GM12878 (cell line): ENCODE measurements around the gene KIAA0825. TPM values are rescaled to one million over a fixed set of nuclear protein-coding genes. Genes with fewer than 3 reads are reported as not detected.

Experiments
- ATAC-seq: fragments of 200-7000 bp; cut with Tn5 transposase; 3 replicates; pipeline ENCODE4 v1.9.1; 2020; ENCODE audit warnings: mild to moderate bottlenecking, moderate library complexity
- BruUV-seq: library from RNA; stranded (reverse); fragments of 400-500 nt; replicated peaks from 2 replicates; lab custom pipeline; 2021; lab: Mats Ljungman, UMichigan
- CTCF ChIA-PET: fragments of 300-600 bp; sonication (Branson Sonifier 250); formaldehyde crosslinking; extraction: SDS; loops from one replicate; lab custom pipeline; 2021; ENCODE audit warnings: inconsistent platforms; lab: Yijun Ruan, JAX
- POLR2A ChIA-PET: fragments of 350-600 bp; formaldehyde crosslinking; extraction: SDS; loops from one replicate; lab custom pipeline; 2021; ENCODE audit warnings: inconsistent platforms; lab: Charles Lee
- RAD21 ChIA-PET: fragments of 300-600 bp; sonication (Branson Sonifier 250); formaldehyde crosslinking; loops from one replicate; lab custom pipeline; 2023; ENCODE audit warnings: antibody characterized with exemption; ENCODE audit not compliant: unreplicated experiment; lab: Charles Lee
- SMC1A ChIA-PET: fragments of 300-600 bp; sonication (Branson Sonifier 250); formaldehyde crosslinking; loops from one replicate; lab custom pipeline; 2023; ENCODE audit not compliant: unreplicated experiment, uncharacterized antibody; lab: Charles Lee
- DNase-seq: peaks from one replicate; pipeline ENCODE4 v3.0.0-alpha.2; 2011; ENCODE audit warnings: low read depth, low spot score
- FAIRE-seq: peaks from 3 replicates; lab custom pipeline; 2011; peaks lifted over from hg19 to GRCh38; lab: Jason Lieb, UNC
- H2AFZ ChIP-seq: 2 replicates; pipeline ENCODE4 v1.6.0; 2011; ENCODE audit warnings: low read depth, low read length, control low read depth; ENCODE audit not compliant: control insufficient read depth
- H3K27ac ChIP-seq: 2 replicates; pipeline ENCODE4 v1.5.1; 2011; ENCODE audit warnings: control low read depth; ENCODE audit not compliant: control insufficient read depth, insufficient read depth
- H3K27me3 ChIP-seq, 2 experiments: replicated peaks in 1 of 2; 2 replicates each; pipeline versions ENCODE4 v1.6.0 to v1.6.1; 2011; ENCODE audit warnings: low read length in 1 of 2; ENCODE audit not compliant: control insufficient read depth in 2 of 2, insufficient read depth in 2 of 2
- H3K36me3 ChIP-seq, 2 experiments: 2 replicates each; pipeline ENCODE4 v1.5.1; 2011; ENCODE audit warnings: low read length in 1 of 2; ENCODE audit not compliant: control insufficient read depth in 2 of 2, insufficient read depth in 2 of 2
- H3K4me1 ChIP-seq: 2 replicates; pipeline ENCODE4 v1.6.1; 2011; ENCODE audit warnings: mild to moderate bottlenecking, low read length, moderate library complexity, mixed read lengths; ENCODE audit not compliant: control insufficient read depth, insufficient read depth
- H3K4me2 ChIP-seq: 2 replicates; pipeline ENCODE4 v1.6.0; 2011; ENCODE audit warnings: control low read depth; ENCODE audit not compliant: control insufficient read depth, insufficient read depth
- H3K4me3 ChIP-seq: fragments of 200-600 bp; sonication (generic); 2 replicates; pipeline ENCODE4 v1.5.1; 2016
- H3K79me2 ChIP-seq: 2 replicates; pipeline ENCODE4 v1.6.0; 2011; ENCODE audit warnings: low read length; ENCODE audit not compliant: control insufficient read depth, insufficient read depth
- H3K9ac ChIP-seq: 2 replicates; pipeline ENCODE4 v1.8.0; 2011; ENCODE audit warnings: low read length, control low read depth, mixed read lengths; ENCODE audit not compliant: control insufficient read depth, insufficient read depth
- H3K9me3 ChIP-seq: replicated peaks from 3 replicates; pipeline ENCODE4 v1.5.1; 2011; ENCODE audit warnings: mild to moderate bottlenecking, low read length; ENCODE audit not compliant: control insufficient read depth, insufficient read depth
- H4K20me1 ChIP-seq: 2 replicates; pipeline ENCODE4 v1.6.0; 2011; ENCODE audit not compliant: control insufficient read depth, insufficient read depth
- ATF2 ChIP-seq: IDR thresholded peaks from 2 replicates; pipeline ENCODE4 v1.6.1; 2012; ENCODE audit warnings: low read length, inconsistent platforms
- EGR1 ChIP-seq, 2 experiments: IDR thresholded peaks; 1 replicate in 1 of 2; 2 replicates in 1 of 2; pipeline ENCODE4 v1.6.1; 2011 to 2012; ENCODE audit warnings: low read depth in 2 of 2, low read length in 2 of 2, borderline replicate concordance in 1 of 2, mild to moderate bottlenecking in 1 of 2, moderate library complexity in 1 of 2
- ESRRA ChIP-seq: IDR thresholded peaks from 2 replicates; pipeline ENCODE4 v1.6.1; 2012; ENCODE audit warnings: mild to moderate bottlenecking, low read length, improper control_type of control experiment
- FOS ChIP-seq: IDR thresholded peaks from 3 replicates; pipeline ENCODE4 v1.6.1; 2011; ENCODE audit warnings: borderline replicate concordance; ENCODE audit not compliant: insufficient read length; ENCODE audit errors: extremely low read depth
- HDAC6 ChIP-seq: fragments of 200-600 bp; sonication (generic); IDR thresholded peaks from one replicate; pipeline ENCODE4 v1.8.0; 2017; ENCODE audit warnings: antibody characterized with exemption; ENCODE audit not compliant: unreplicated experiment
- NBN ChIP-seq: fragments of 450-650 bp; IDR thresholded peaks from 2 replicates; pipeline ENCODE4 v1.6.1; 2016
- NR2F1 ChIP-seq: fragments of 450-650 bp; conservative IDR thresholded peaks from 2 replicates; pipeline ENCODE4 v1.6.1; 2017; ENCODE audit warnings: mild to moderate bottlenecking
- WGBS: methylation state at CpG from one replicate; pipeline ENCODE4 v1.1.6; 2016; ENCODE audit warnings: low lambda C conversion rate; ENCODE audit not compliant: insufficient replicate concordance, insufficient coverage; ENCODE audit errors: missing lambda C conversion rate; 5-methylcytosine and 5-hydroxymethylcytosine counted together
- in situ Hi-C: fragments of 300-500 bp; cut with MboI; formaldehyde crosslinking; loops from 9 replicates; pipeline ENCODE4 v1.14.3; 2018; ENCODE audit warnings: mixed read lengths
- intact Hi-C: fragments of 100-400 bp; cut with micrococcal nuclease; formaldehyde crosslinking; loops from one replicate; pipeline ENCODE4 v1.14.2; 2022; ENCODE audit not compliant: unreplicated experiment
- polyA plus RNA-seq, 11 experiments: library from polyadenylated mRNA; depleted of rRNA in 4 of 11; unstranded in 6 of 11; stranded (reverse) in 5 of 11; fragments of >200 nt; fragmentation: Nextera tagmentation in 4 of 11; fragmentation: Illumina TruSeq in 1 of 11; extraction: Ambion mirVana in 4 of 11; extraction: Trizol in 1 of 11; gene quantifications; 1 replicate in 1 of 11; 2 replicates in 10 of 11; pipeline versions ENCODE4 v1.2.1 to v1.2.3, GENCODE V29; 2011 to 2016; ENCODE audit warnings: inconsistent platforms in 2 of 11, missing spikeins in 2 of 11, low read depth in 1 of 11
- total RNA-seq, 4 experiments: library from RNA; depleted of rRNA in 3 of 4; stranded (reverse); fragments of >200 nt in 3 of 4; fragmentation: Illumina TruSeq in 1 of 4; extraction: Trizol in 1 of 4; gene quantifications; 2 replicates each; pipeline versions ENCODE4 v1.2.1 to v1.2.3, GENCODE V29; 2013 to 2021

The KIAA0825 gene
- total and polyA plus RNA-seq, 10 of the 15 experiments (the other 5 are each of a cell fraction or from before 2014, with no cell fraction given): 0.55 to 1.9 (median 1.5) TPM

GRCh38 chr5:94375801-94376200 is 242.6 kb downstream of the KIAA0825 start:
- no peak overlapping the region for H3K9ac ChIP-seq
- no peak overlapping the region for H3K4me2 ChIP-seq
- FAIRE-seq (no peak), DNase-seq (no peak), ATAC-seq (no peak)
- no peak overlapping the region for H3K4me3 ChIP-seq
- no TSS peak for BruUV-seq
- H3K36me3 ChIP-seq: no peaks in the 10 kb centered on the region
- SMC1A ChIA-PET: no interaction called here
- CTCF ChIA-PET: interaction anchor here (0.9 to 1.5 kb wide), 3 partner anchors 15 to 35 kb away, joined by 3 read pairs; no protein-coding TSS in a partner anchor
- no peaks in the 10 kb centered on the region for H3K79me2 ChIP-seq
- no peak overlapping the region for H3K27ac ChIP-seq
- intact Hi-C loops: no loop called here
- no peaks in the 10 kb centered on the region for H3K4me1 ChIP-seq
- no peaks in the 10 kb centered on the region for H3K27me3 ChIP-seq
- POLR2A ChIA-PET: no interaction called here
- no peaks in the 10 kb centered on the region for H3K9me3 ChIP-seq
- in situ Hi-C loops: no loop called here
- no peak overlapping the region for H2AFZ ChIP-seq
- H4K20me1 ChIP-seq: no peaks in the 10 kb centered on the region
- TF ChIP-seq NR2F1 (no peak), FOS (no peak)
- RAD21 ChIA-PET: no interaction called here
- 4% methylated on average over 2 of the region's 2 CpGs for WGBS

- TF ChIP-seq EGR1 (IDR thresholded peaks at IDR 0.05; ENCODE audit: borderline replicate concordance in 1 of 2, low read depth in 2 of 2, low read length in 2 of 2): no peak
- TF ChIP-seq HDAC6: no peak
- no peak for TF ChIP-seq ESRRA
- no peak for TF ChIP-seq ATF2
- TF ChIP-seq NBN: no peak
- H2AFZ ChIP-seq: no peak overlapping the region
- H3K9me3 ChIP-seq: no peaks in the 10 kb centered on the region
- no peak overlapping the region for H3K4me3 ChIP-seq
- no peaks in the 10 kb centered on the region for H4K20me1 ChIP-seq
- CTCF ChIA-PET: no interaction called here
- in situ Hi-C loops: no loop called here
- ATAC-seq (no peak), FAIRE-seq (no peak), DNase-seq (no peak)
- POLR2A ChIA-PET: no interaction called here
- no peaks in the 10 kb centered on the region for H3K27me3 ChIP-seq
- no TSS peak for BruUV-seq
- no peak overlapping the region for H3K9ac ChIP-seq
- H3K36me3 ChIP-seq: no peaks in the 10 kb centered on the region
- intact Hi-C loops: no loop called here
- H3K4me1 ChIP-seq: no peaks in the 10 kb centered on the region
- H3K27ac ChIP-seq: no peak overlapping the region
- H3K4me2 ChIP-seq: no peak overlapping the region
- SMC1A ChIA-PET: no interaction called here
- RAD21 ChIA-PET: no interaction called here
- H3K79me2 ChIP-seq: no peaks in the 10 kb centered on the region
Observed at GRCh38 chr5:94374336-94374735, 244.1 kb downstream of the KIAA0825 start.
